CD14-positive monocyte (primary cell): ENCODE measurements around the gene DSCAML1. TPM values are rescaled to one million over a fixed set of nuclear protein-coding genes. Genes with fewer than 3 reads are reported as not detected.
A peak's percentile ranks its signal among the peaks of the same experiment; 100 is the strongest.

Experiments used
- DNase-seq, 3 donors: peaks; one replicate each; pipeline ENCODE4 v3.0.0-alpha.2; 2011 to 2022
- H2AFZ ChIP-seq: 2 replicates; pipeline ENCODE4 v1.6.0; 2012; ENCODE audit warnings: mild to moderate bottlenecking, low read depth, low read length, inconsistent platforms; ENCODE audit not compliant: insufficient read depth, poor library complexity, severe bottlenecking
- H3K27ac ChIP-seq, 2 donors: 1 replicate in 1 of 2; 2 replicates in 1 of 2; pipeline ENCODE4 v1.5.1; 2012 to 2013; ENCODE audit warnings: low read length in 2 of 2, control low read depth in 1 of 2, inconsistent platforms in 1 of 2, low read depth in 1 of 2, mild to moderate bottlenecking in 1 of 2
- H3K27me3 ChIP-seq, 2 donors: one replicate each; pipeline versions ENCODE4 v1.6.0 to v1.6.1; 2011 to 2013; ENCODE audit warnings: low read length in 2 of 2; ENCODE audit not compliant: control insufficient read depth in 2 of 2, insufficient read depth in 2 of 2
- H3K36me3 ChIP-seq, 2 donors: replicated peaks in 1 of 2; 1 replicate in 1 of 2; 2 replicates in 1 of 2; pipeline versions ENCODE4 v1.5.1 to v1.6.1; 2012 to 2013; ENCODE audit warnings: low read length in 2 of 2, control low read depth in 1 of 2, inconsistent platforms in 1 of 2, mild to moderate bottlenecking in 1 of 2; ENCODE audit not compliant: insufficient read depth in 2 of 2, control insufficient read depth in 1 of 2
- H3K4me1 ChIP-seq, 2 donors: 1 replicate in 1 of 2; 2 replicates in 1 of 2; pipeline versions ENCODE4 v1.5.1 to v1.6.1; 2012 to 2013; ENCODE audit warnings: low read length in 2 of 2, control low read depth in 1 of 2, inconsistent platforms in 1 of 2, mild to moderate bottlenecking in 1 of 2, moderate library complexity in 1 of 2; ENCODE audit not compliant: insufficient read depth in 2 of 2, control insufficient read depth in 1 of 2
- H3K4me2 ChIP-seq: replicated peaks from 2 replicates; pipeline ENCODE3; 2012; ENCODE audit warnings: low read length, moderate library complexity, mild to moderate bottlenecking; ENCODE audit not compliant: poor library complexity, severe bottlenecking; ENCODE audit errors: extremely low read depth
- H3K4me3 ChIP-seq, 3 experiments: fragments of 200-600 bp in 1 of 3; sonication (generic) in 1 of 3; replicated peaks in 1 of 3; 1 replicate in 2 of 3; 2 replicates in 1 of 3; pipeline ENCODE4 v1.5.1; 2011 to 2013; ENCODE audit warnings: low read length in 3 of 3, mild to moderate bottlenecking in 3 of 3, control low read depth in 2 of 3, low read depth in 2 of 3, inconsistent platforms in 1 of 3, moderate library complexity in 1 of 3
- H3K79me2 ChIP-seq: 2 replicates; pipeline ENCODE4 v1.6.0; 2012; ENCODE audit warnings: mild to moderate bottlenecking, control low read depth, inconsistent platforms, low read length, moderate library complexity; ENCODE audit not compliant: insufficient read depth
- H3K9ac ChIP-seq: 2 replicates; pipeline ENCODE4 v1.6.0; 2017; ENCODE audit warnings: low read length, mild to moderate bottlenecking; ENCODE audit not compliant: insufficient read depth, poor library complexity, severe bottlenecking
- H3K9me3 ChIP-seq, 2 donors: replicated peaks in 1 of 2; 1 replicate in 1 of 2; 2 replicates in 1 of 2; pipeline versions ENCODE4 v1.5.1 to v1.6.1; 2012 to 2013; ENCODE audit warnings: low read length in 2 of 2, control low read depth in 1 of 2; ENCODE audit not compliant: control insufficient read depth in 1 of 2, insufficient read depth in 1 of 2
- H4K20me1 ChIP-seq: 2 replicates; pipeline ENCODE4 v1.6.0; 2012; ENCODE audit warnings: mild to moderate bottlenecking, low read length, control low read depth, moderate library complexity; ENCODE audit not compliant: insufficient read depth
- H3K27ac Mint-ChIP-seq, 7 donors: one replicate each; pipeline ENCODE4 v1.8.0; 2020; ENCODE audit warnings: mild to moderate bottlenecking in 7 of 7, mixed read lengths in 7 of 7, moderate library complexity in 6 of 7, inconsistent platforms in 2 of 7
- H3K27me3 Mint-ChIP-seq, 3 donors: one replicate each; pipeline ENCODE4 v1.8.0; 2021 to 2022; ENCODE audit warnings: low read depth in 3 of 3, mild to moderate bottlenecking in 3 of 3, mixed read lengths in 3 of 3, moderate library complexity in 3 of 3, inconsistent platforms in 1 of 3
- H3K36me3 Mint-ChIP-seq, 2 donors: one replicate each; pipeline ENCODE4 v1.8.0; 2020; ENCODE audit warnings: mixed read lengths in 2 of 2, inconsistent platforms in 1 of 2, mild to moderate bottlenecking in 1 of 2
- H3K4me1 Mint-ChIP-seq: one replicate; pipeline ENCODE4 v1.8.0; 2020; ENCODE audit warnings: mild to moderate bottlenecking, mixed read lengths
- H3K4me3 Mint-ChIP-seq, 2 donors: one replicate each; pipeline ENCODE4 v1.8.0; 2020; ENCODE audit warnings: mild to moderate bottlenecking in 2 of 2, mixed read lengths in 2 of 2, moderate library complexity in 1 of 2
- H3K9me3 Mint-ChIP-seq, 7 donors: one replicate each; pipeline ENCODE4 v1.8.0; 2020 to 2022; ENCODE audit warnings: mixed read lengths in 7 of 7, mild to moderate bottlenecking in 6 of 7, moderate library complexity in 6 of 7, inconsistent platforms in 2 of 7
- CTCF ChIP-seq: fragments of 200-600 bp; IDR thresholded peaks from one replicate; pipeline ENCODE4 v1.8.0; 2022; ENCODE audit warnings: antibody characterized with exemption, mild to moderate bottlenecking
- WGBS: methylation state at CpG from one replicate; pipeline ENCODE4 v1.1.5; 2013; ENCODE audit warnings: missing lambda C conversion rate; ENCODE audit not compliant: insufficient coverage; 5-methylcytosine and 5-hydroxymethylcytosine counted together
- intact Hi-C, 2 donors: fragments of 100-400 bp; cut with micrococcal nuclease; formaldehyde crosslinking; loops; one replicate each; pipeline versions ENCODE4 v1.15.0 to v1.15.1; 2023
- polyA plus RNA-seq, 3 donors: library from polyadenylated mRNA; depleted of rRNA in 1 of 3; unstranded in 2 of 3; stranded (reverse) in 1 of 3; fragments of 300-500 nt in 2 of 3; fragments of >200 nt in 1 of 3; fragmentation: Illumina TruSeq in 2 of 3; gene quantifications; 1 replicate in 2 of 3; 2 replicates in 1 of 3; pipeline ENCODE4 v1.2.3, GENCODE V29; 2012 to 2021

Gene DSCAML1
- polyA plus RNA-seq, 3 donors, result not detected

GRCh38 chr11:117843666-117844484, 46.9 kb upstream of the DSCAML1 start:
- peak overlapping the region; percentile 61 for H2AFZ ChIP-seq
- H3K9ac ChIP-seq, result peak overlapping the region; percentile 16
- peak overlapping the region in 1 of 2 donors; percentile 99 for H3K27ac ChIP-seq
- TF ChIP-seq CTCF, result peak; percentile 99
- peaks cover 51 to 52% of the 10 kb centered on the region in 2 donors for H3K4me1 ChIP-seq
- no peaks in the 10 kb centered on the region for H4K20me1 ChIP-seq
- peak overlapping the region in 1 of 2 donors; percentile 35 for H3K4me3 Mint-ChIP-seq
- DNase-seq, result peak; percentile 69 to 81 (median 70)
- H3K27me3 ChIP-seq, result no peaks in the 10 kb centered on the region
- H3K27me3 Mint-ChIP-seq, result peaks cover 0 to 2% (median 0%) of the 10 kb centered on the region in 3 donors
- peaks cover 51% of the 10 kb centered on the region for H3K4me1 Mint-ChIP-seq
- H3K4me2 ChIP-seq, result no peak overlapping the region
- H3K36me3 Mint-ChIP-seq, result peaks cover under 1 to 15% of the 10 kb centered on the region in 2 donors
- H3K36me3 ChIP-seq, result no peaks in the 10 kb centered on the region
- intact Hi-C loops, result loop anchor here in 1 of 2 donors (2.0 to 5.0 kb wide), 3 partner anchors 15 to 101 kb away; no protein-coding TSS in a partner anchor
- 19% methylated on average over 7 of the region's 9 CpGs for WGBS
- H3K9me3 Mint-ChIP-seq, result no peaks in the 10 kb centered on the region
- H3K27ac Mint-ChIP-seq, result peak overlapping the region; percentile 89 to 100 (median 99)
- no peak overlapping the region for H3K4me3 ChIP-seq
- H3K9me3 ChIP-seq, result no peaks in the 10 kb centered on the region
- no peaks in the 10 kb centered on the region for H3K79me2 ChIP-seq

GRCh38 chr11:117842131-117842941, 45.3 kb upstream of the DSCAML1 start:
- peaks cover 1% of the 10 kb centered on the region for H3K79me2 ChIP-seq
- H3K4me2 ChIP-seq, result peak overlapping the region; percentile 35
- Mint-ChIP-seq H3K4me3 (peak overlapping the region; percentile 48 to 76), H3K27ac (peak overlapping the region; percentile 98 to 100 (median 99)), H3K36me3 (peaks cover 6 to 24% of the 10 kb centered on the region in 2 donors), H3K4me1 (peaks cover 66% of the 10 kb centered on the region), H3K27me3 (peaks cover 0 to 2% (median 0%) of the 10 kb centered on the region in 3 donors), H3K9me3 (no peaks in the 10 kb centered on the region)
- WGBS, result 44% methylated on average over 10 of the region's 16 CpGs
- H3K4me1 ChIP-seq, result peaks cover 67% of the 10 kb centered on the region in 2 donors
- peak overlapping the region; percentile 96 to 99 for H3K27ac ChIP-seq
- no peak for TF ChIP-seq CTCF
- H3K9ac ChIP-seq, result peak overlapping the region; percentile 75
- intact Hi-C loops, result loop anchor here in 1 of 2 donors (2.0 to 5.0 kb wide), 2 partner anchors 14 to 35 kb away; no protein-coding TSS in a partner anchor
- H3K4me3 ChIP-seq, result peak overlapping the region in 1 of 3 experiments; percentile 21
- no peaks in the 10 kb centered on the region for H4K20me1 ChIP-seq
- H3K27me3 ChIP-seq, result no peaks in the 10 kb centered on the region
- no peaks in the 10 kb centered on the region for H3K36me3 ChIP-seq
- peak overlapping the region; percentile 5 for H2AFZ ChIP-seq
- peak; percentile 96 to 100 (median 98) for DNase-seq
- H3K9me3 ChIP-seq, result no peaks in the 10 kb centered on the region
